GM21737 (cell line): ENCODE results near the gene COX14.
"Not testable (repeated sequence)": the region's sequence is repeated elsewhere in the genome, so short reads cannot be mapped to it uniquely, and the experiment has no call there.

Experiments used
- ATAC-seq: cut with Tn5 transposase; IDR thresholded peaks from one replicate; pipeline ENCODE4 v1.9.1; 2021; ENCODE audit warnings: mild to moderate bottlenecking, moderate library complexity; ENCODE audit not compliant: unreplicated experiment

COX14 gene

GRCh38 chr12:50111693-50112455, at the start of gene COX14:
Gene COX14, plus strand, starts transcription at chr12:50112236. Its CDS starts 7,808 bp downstream, at chr12:50120044.
- ATAC-seq: peak; percentile 74

DNA sequence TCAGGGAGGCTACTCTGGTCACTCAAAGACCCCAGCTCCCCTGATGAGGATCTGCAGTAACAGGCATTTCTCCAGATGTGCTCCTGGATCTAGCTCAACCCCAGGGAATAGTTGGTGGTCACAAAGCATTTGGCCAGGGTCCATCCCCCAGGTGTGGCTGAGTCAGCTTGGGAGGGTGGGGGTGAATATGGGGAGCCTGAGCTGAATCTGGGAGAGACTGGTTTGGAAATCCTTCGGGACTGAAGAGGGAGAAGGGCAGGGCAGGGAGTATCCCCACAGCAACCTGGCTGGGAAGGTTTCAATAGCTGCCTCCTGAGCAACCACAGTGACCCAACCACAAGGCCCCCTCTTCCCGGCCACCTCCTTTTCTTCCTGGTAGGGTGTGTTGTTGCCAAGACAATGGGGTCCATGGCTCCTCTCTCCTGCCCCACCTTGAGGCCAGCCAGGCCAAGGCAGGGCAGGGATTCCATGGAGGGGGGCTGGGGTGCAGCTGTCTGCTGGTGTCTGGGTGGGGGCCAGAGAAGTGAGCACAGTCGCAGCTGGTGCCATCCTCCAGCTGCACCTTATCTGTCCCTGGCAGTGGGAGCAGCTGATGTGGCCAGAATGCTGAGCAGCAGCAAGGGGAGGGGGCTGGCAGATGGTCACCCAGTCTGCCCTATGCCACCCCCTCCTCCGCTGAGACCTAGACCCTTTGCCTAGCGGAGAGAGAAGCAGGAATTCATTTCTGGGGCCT, 49.1 kb upstream of the COX14 start:
- ATAC-seq: no peak

- ATAC-seq: no peak
Observed at GRCh38 chr12:50065726-50066310, 46.2 kb upstream of the COX14 start.

GRCh38 chr12:50066402-50066801, 45.6 kb upstream of the COX14 start:
- ATAC-seq: no peak

- ATAC-seq: no peak
Observed at GRCh38 chr12:50069069-50069468, 43.0 kb upstream of the COX14 start.

DNA sequence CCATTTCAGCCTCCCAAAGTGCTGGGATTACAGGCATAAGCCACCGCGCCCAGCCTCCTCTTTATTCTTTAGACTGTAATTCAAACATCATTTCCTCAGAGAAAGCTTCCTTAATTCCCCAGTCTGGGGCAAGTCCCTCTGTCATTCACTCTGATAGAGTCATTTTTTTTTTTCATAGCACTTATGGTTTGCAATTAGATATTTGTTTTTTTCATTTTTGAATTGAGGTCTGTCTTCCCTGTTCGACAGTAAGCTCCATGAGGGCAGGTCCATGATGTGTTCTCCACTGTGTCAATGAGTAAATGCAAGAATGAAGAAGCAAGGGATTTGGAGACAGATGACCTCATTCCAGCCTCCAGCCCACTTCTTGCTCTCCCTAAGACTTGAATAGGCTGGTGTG, 42.5 kb upstream of the COX14 start:
- no peak for ATAC-seq

- ATAC-seq: no peak
Observed at GRCh38 chr12:50070314-50071060, 41.5 kb upstream of the COX14 start.

DNA sequence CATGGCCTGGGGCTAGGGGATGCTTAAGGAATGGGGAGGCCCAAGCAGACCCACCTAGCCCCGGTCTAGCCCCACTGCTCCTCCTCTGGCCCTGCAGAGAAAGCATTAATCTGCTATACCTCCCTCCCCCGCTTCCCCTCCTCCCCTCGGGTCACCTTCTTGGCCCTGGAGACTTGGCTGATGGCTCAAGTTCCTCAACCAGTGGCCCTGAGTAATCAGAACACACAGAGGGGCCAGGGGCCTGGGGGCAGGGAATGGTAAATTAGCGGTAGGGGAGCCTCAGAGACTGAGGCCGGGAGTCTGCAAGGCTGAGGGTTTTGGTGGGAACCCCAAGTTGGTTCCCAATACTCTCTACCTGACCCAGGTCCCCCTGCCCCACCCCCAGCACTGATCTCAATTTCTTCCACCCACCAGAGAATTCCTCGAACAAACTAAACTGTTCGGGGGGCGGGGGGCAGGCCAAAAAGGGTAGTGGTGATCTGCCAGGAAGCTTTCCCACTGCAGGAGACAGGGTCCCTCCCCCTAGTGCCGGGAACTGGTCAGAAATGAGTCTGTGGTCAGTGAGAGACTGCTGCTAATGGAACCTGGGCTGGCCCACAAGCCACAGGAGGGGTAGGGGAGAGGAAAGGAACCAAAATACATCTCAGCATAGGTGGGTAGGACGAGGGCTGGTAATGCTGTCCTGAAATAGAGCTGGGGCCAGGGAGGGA, 39.7 kb upstream of the COX14 start:
- no peak for ATAC-seq

GRCh38 chr12:50073206-50073605, 38.8 kb upstream of the COX14 start:
- ATAC-seq: no peak

DNA sequence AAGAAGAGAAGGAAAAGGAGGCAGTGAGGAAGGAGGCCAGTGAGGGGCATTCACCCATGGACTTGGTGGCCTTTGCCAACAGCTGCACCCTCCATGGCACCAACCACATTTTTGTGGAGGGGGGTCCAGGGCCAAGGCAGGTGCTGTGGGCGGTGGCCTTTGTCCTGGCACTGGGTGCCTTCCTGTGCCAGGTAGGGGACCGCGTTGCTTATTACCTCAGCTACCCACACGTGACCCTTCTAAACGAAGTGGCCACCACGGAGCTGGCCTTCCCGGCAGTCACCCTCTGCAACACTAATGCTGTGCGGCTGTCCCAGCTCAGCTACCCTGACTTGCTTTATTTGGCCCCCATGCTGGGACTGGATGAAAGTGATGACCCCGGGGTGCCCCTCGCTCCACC, 38.3 kb upstream of the COX14 start:
- no peak for ATAC-seq

- ATAC-seq: no peak
Observed at GRCh38 chr12:50074936-50075807, 36.9 kb upstream of the COX14 start.

DNA sequence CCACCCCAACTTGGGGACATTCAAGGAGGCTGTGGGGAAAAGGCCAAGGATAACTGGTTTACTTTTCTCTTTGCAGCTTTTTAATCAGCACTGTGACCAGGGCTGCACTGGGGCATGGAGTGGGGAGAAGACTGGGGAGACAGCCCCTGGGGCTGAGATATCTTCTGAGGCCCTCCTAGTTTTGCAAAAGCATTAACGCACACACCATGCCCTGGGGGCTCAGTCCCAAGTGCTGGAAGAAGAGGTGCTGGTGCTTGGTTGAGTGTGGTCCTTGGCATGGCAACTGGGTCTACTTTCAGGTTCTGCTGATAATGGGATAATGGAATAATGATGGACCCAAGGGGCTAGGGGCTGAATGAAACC, 36.2 kb upstream of the COX14 start:
- no peak for ATAC-seq

DNA sequence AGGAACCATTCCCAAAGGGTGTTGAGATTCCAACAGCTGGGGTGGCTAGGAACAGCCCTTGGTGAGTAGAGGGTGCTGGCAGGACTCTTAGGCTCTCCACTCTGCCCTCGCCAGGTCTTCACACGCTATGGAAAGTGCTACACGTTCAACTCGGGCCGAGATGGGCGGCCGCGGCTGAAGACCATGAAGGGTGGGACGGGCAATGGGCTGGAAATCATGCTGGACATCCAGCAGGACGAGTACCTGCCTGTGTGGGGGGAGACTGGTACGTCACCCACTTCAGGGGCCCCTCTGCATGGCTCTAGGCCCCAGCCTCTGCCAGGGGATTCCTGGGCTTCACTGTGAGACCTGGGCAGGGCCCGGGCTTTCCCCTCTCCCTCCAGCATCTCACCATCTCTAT, 34.9 kb upstream of the COX14 start:
- no peak for ATAC-seq

- no peak for ATAC-seq
Observed at GRCh38 chr12:50078281-50078680, 33.8 kb upstream of the COX14 start.

DNA sequence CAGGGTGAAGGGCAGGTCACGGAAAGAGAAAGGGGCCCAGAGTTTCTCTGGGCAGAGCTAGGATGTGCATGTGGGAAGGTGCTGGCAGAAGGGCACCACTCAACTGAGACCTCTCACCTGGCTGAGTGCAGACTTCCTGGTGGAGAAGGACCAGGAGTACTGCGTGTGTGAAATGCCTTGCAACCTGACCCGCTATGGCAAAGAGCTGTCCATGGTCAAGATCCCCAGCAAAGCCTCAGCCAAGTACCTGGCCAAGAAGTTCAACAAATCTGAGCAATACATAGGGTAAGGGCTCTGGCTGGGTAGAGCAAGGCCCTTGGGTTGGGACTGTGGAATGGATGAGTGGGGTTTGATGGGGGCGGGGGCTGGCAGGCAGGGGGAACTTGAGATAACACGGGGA, 32.3 kb upstream of the COX14 start:
- no peak for ATAC-seq

DNA sequence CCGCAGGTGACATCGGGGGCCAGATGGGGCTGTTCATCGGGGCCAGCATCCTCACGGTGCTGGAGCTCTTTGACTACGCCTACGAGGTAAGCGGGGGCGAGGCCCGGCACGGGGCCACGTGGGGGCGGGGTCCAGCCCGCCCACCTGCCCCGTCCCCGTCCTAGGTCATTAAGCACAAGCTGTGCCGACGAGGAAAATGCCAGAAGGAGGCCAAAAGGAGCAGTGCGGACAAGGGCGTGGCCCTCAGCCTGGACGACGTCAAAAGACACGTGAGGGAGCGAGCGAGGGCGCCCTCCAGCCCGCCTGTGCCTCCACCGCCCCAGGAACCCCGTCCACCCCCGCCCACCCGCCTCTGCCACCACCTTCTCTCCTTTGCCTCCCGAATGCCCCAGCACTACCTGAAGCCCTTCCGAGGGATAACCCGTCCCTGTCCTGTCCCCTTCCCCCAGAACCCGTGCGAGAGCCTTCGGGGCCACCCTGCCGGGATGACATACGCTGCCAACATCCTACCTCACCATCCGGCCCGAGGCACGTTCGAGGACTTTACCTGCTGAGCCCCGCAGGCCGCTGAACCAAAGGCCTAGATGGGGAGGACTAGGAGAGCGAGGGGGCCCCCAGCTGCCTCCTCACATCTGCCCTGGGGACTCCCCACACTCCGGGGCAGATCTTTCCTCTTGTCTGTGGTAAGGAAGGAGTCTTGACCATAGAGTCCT, 30.8 kb upstream of the COX14 start:
- no peak for ATAC-seq

DNA sequence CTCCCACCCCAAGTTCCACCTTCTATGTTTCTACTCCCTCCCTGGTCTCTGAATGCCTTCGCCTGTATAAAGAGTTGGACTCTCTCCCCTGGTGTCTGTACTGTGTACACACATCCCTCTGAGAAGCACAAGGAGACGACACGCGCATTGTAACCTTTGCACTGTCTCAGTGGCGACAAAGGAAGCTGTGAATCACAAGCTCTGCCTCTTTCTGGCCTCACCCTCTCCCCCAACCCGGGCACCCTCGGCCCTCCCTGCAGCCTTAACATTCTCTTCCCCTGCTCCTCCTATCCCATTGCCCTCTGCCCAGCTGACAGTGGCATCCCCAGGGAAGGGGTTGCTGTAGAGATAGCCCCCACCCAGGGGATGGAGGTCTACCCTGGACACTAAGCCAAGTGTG, 29.4 kb upstream of the COX14 start:
- no peak for ATAC-seq

DNA sequence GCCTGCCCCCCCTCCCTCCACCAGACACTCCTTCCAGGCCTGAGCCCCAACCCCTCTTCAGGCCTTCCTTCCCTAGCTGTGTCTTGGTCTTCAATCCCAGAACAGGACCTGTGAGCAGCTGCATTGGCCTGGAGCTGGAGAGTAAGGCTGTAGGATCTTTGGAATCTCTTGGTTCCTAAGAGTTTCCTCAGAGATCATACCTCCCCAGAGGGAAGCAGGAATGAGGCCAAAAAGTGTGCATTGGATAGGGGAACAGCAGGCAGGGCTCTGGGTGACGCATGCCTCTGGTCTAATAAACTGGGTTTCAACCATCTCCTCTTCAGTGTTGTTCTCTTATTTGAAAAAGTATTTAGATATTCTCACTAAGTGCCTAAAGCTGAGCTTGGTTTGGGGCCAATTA, 28.7 kb upstream of the COX14 start:
- no peak for ATAC-seq

- ATAC-seq: not testable (repeated sequence)
Observed at GRCh38 chr12:50084409-50084774, 27.6 kb upstream of the COX14 start.
